GM21515 (cell line): ENCODE results near the gene FAM177B.

Source experiments
- ATAC-seq: cut with Tn5 transposase; IDR thresholded peaks from one replicate; pipeline ENCODE4 v1.9.1; 2021; ENCODE audit not compliant: unreplicated experiment

FAM177B gene

GRCh38 chr1:222785529-222785928, 48.5 kb downstream of the FAM177B start:
- ATAC-seq: no peak

GRCh38 chr1:222786121-222786520, 49.1 kb downstream of the FAM177B start:
- no peak for ATAC-seq

- no peak for ATAC-seq
Observed at GRCh38 chr1:222787729-222788128, 50.7 kb downstream of the FAM177B start.

- ATAC-seq: no peak
Observed at GRCh38 chr1:222788402-222789156, 51.6 kb downstream of the FAM177B start.

- no peak for ATAC-seq
Observed at GRCh38 chr1:222790115-222790514, 53.1 kb downstream of the FAM177B start.

- ATAC-seq: no peak
Observed at GRCh38 chr1:222790520-222790919, 53.5 kb downstream of the FAM177B start.

GRCh38 chr1:222791006-222791710, 54.2 kb downstream of the FAM177B start:
- ATAC-seq: no peak

GRCh38 chr1:222792744-222793143, 55.7 kb downstream of the FAM177B start:
- ATAC-seq: no peak

- ATAC-seq: no peak
Observed at GRCh38 chr1:222794656-222795474, 57.9 kb downstream of the FAM177B start.

- no peak for ATAC-seq
Observed at GRCh38 chr1:222798116-222798515, 61.1 kb downstream of the FAM177B start.

- ATAC-seq: no peak
Observed at GRCh38 chr1:222798975-222799374, 62.0 kb downstream of the FAM177B start.
